NK-92 (cell line): Measurements from ENCODE around the gene LPP.

Experiments
- DNase-seq: peaks from one replicate; lab custom pipeline; 2025; ENCODE audit not compliant: unreplicated experiment; lab: John Stamatoyannopoulos, UW

The LPP gene

DNA sequence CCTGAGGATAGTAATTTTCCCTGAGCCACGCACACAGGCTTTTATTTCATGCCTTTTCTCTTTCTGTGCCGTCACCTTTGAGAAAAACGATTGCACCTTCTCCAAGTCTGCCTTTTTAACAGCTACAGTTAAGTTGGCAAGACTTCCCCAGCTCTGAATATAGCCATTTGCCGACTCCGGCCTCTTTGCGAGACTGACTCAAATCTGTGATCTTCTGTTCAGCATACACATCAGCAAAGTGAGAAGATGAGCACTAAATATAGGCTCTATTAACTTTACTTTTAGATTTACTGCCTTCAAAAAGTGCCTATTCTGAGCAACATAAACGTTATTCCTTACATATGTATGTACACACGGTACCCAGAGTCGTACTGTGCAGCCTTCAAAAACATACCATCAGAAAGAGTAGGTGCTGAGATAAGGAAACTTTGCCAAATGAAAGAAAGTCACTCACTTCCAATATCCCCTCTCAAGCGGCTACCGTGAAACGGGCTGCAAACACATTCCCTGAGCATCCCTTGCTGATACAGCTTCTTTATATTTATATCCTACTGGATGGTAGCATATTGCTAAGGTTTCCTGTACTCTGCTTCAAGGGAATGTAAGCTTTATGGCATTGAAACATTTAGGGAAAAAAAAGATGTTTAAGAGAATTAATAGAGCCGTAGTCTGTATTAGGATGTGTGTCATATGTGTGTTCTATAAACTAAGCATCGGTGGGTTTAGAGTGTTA, 734.5 kb downstream of the LPP start:
- DNase-seq: no peak

DNA sequence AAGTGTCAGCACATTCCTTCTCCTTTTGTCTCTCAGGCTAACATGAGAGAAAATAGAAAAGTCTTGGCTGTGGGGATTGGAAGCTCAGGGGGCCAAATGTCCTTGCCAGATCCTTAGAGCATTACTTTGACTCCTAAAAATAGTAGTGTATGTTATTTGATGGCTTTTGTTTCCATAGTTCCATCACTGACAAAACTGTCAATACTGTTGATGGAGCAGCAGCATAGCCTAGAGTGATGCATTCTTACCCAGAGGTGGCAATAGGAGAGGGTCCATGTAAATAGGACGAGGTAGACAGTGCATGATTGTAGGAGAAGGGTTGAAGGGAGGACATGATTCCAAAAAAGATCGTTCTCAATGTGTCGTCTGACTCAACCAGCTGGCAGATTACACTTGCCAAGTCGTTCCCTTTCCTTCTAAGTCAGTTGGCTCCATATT, 735.1 kb downstream of the LPP start:
- DNase-seq: no peak

GRCh38 chr3:188890572-188891270, 736.8 kb downstream of the LPP start:
- no peak for DNase-seq

- no peak for DNase-seq
Measured at GRCh38 chr3:188899881-188900280, 745.9 kb downstream of the LPP start.

DNA sequence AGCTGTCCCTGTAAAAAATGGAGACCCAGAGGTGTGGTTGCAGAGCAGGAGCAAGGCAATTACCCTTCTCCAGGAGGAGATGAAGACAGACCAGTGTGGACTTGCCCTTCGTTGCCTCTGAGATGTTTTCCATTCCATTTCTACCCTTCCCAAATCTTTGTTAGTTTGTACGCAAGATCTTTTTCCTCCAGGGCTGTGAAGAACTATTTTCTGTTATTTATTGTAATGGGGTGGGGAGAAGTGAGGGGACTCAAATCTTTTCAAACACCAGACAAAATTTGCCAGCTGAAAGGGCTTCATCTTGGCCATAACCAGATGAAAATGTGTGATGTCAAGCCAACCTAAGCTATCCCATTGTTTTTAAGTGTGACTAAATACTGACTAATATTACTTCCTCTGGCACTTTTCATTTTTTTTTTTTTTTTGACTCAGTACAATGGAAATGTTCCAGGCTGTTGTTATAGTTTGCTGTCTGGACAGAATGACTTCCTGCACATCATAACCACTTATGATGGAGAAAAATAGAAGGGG, 746.5 kb downstream of the LPP start:
- no peak for DNase-seq

GRCh38 chr3:188901126-188901525, 747.2 kb downstream of the LPP start:
- no peak for DNase-seq

DNA sequence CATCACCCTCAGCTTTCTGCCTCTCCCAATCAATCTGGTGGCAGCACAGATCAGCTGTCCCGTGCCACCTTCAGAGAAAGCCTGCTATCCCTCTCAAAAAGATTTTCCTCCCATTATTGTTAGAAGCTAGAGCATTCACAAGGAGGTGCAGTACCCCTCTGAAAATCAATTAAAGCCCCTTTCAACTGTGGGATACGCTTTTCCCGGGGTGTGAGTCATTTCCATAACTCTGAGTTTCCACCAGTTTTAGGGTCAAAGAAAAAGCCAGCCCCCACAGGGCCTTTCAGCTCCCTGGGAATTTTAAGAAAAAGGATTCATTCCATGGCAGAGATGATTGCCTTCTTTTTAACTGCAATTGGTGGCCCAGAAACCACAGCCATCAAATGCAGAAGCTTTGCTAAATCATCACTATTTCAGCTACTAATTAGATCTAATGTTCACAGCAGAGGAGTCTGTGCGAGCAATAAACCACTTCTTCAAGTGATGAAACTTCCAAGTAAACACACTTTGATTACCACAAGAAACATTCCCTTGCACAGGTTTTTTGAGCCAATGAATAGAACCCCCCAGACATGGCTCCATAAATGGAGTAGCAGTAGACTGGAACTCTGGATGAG, 747.8 kb downstream of the LPP start:
- DNase-seq: no peak

GRCh38 chr3:188904670-188905069, 750.7 kb downstream of the LPP start:
- no peak for DNase-seq

- DNase-seq: no peak
Measured at GRCh38 chr3:188905547-188905946, 751.6 kb downstream of the LPP start.

- no peak for DNase-seq
Measured at GRCh38 chr3:188906236-188906635, 752.3 kb downstream of the LPP start.

DNA sequence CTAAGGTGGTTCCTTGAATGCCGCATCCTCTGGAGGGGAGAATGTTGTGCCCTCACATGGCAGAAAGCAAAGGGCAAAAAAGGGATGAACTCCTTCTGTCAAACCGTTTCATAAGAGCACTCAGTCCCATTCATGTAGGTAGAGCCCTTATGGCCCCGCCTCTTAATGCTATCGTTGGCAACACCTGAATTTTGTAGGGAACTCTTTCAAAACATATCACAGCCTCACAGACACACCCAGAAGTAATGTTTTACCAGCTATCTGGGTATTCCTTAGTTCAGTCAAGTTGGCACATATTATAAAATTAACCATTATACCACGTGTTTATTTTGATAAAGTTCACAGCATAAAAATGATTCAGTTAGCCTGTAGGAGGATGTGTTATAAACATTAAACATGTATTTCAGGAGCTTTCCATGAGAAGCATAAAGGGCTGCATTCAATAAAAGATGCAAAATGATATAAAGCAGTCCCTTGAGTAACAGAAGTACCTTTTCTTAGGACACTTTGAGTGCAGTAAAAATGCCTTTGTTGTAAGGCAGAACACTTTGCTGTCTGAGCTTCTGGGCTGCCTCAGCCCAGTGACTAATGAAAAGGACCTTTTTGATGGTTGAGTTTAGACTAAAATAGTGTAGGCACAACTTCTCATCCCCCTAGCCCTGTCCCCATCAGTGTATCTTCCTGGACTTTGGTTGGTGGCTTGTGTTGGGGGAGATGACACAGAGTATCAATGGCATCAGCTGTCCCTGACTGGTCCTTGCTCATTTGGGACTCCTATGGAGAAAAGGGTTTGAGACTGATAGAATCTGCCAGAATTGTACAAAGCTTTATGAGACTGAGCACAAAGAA, 754.3 kb downstream of the LPP start:
- DNase-seq: no peak

DNA sequence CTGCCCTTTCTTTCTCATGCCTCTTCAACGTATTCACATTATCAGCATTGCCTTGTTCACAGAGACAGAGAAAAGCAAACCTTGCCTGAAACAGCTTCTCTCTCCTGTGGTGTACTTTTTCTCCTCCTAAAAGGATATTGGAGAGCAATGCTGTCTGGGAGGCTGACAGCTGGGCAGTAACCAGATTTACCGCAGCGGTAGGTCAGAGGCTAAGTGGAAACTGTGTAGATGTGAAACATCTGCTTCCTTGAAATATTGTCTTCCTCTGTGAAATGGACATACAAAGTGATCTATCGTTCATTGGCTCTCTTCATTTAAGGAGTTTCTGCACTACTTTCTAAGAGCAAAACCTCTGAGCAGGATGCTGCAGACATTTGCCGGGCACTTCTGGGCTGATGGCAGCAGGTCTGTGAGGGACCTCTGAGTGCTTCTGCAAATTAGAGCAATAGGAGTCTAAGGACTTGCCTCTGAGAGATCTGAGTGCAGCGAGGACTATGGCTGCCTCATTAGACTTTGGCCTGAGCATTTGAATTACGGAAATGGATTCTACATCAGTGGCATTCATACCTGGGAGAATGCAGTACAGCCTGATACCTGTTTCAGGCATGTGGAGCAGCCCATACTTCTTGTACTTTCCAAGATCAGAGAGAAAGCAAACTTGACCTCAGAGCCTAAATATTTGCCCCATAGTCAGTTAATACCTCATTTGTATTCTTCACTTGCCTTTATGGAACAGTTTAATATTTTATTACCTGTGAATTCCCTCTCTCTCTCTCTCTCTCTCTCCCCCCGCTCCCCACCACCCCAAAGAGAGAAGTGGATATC, 757.3 kb downstream of the LPP start:
- no peak for DNase-seq

DNA sequence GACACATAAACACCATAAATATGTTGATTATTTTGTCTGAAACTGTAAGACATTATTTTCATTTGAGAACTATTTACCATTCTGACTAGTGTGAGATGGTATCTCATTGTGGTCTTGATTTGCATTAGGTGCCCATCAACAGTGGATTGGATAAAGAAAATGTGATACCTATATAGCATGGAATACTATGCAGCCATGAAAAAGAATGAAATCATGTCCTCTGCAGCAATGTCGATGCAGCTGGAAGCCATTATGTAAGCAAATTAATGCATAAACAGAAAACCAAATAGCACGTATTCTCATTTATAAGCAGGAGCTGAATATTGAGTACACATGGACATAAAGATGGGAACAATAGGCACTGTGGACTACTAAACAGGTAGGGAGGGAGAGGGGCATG, 759.1 kb downstream of the LPP start:
- no peak for DNase-seq

DNA sequence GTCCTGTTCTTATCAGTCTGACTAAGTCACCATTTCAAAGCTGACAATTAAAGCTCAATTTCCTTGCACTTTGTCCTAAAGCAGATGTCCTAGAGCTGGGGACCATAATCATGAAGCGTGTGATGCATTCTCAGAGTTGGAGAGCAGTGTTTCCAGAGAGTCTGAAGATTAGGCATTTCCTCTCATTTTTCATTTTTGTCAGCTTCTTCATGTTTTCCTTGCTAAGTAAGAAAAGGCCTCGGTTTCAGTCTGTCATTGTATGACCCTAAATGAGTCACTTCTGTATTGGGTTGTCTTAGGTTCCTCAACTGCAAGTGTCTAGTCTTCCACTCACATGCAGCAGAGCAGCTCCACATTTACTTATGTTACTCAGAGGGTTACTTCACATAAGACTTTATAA, 760.6 kb downstream of the LPP start:
- no peak for DNase-seq

- DNase-seq: no peak
Measured at GRCh38 chr3:188915127-188915526, 761.2 kb downstream of the LPP start.

- DNase-seq: no peak
Measured at GRCh38 chr3:188916934-188917401, 763.0 kb downstream of the LPP start.

GRCh38 chr3:188918093-188918492, 764.1 kb downstream of the LPP start:
- no peak for DNase-seq

DNA sequence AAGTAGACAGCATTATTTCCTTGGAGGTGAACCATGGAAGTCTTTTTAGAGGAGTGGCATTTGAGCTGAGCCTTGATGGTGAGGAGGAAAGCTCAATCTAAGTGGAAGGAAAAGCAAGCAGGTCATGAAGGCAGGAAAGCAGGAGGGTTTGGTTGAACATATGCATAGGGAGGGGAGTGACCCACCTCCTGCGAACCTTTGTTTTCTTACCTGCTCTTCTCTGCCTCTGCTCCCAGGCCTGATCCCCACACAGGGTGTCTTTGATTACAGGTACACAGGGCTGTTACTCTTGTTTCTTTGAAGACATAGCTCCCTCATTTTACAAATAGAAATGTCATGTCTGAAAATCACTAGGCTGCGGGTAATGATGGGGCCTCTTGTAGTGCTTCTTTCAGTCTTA, 769.7 kb downstream of the LPP start:
- DNase-seq: no peak

DNA sequence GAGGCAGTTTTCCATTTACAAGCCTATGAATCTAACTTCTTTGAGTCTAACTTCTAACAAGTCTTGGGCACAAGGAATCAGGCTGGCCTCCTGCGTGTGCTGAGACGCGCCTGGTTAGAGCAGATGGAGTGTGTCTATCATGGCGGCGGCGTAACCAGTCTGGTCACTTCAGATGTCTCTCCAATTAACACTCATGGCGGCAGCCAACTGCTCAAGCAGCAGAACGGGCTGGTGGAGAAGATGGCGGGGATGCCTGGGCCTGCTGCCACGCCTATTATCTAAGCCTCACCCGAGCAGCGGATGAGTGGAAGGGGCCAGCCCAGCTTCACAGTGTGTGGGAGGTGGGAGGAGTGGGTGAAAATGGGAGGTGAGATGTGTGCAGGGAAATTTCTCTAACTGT, 771.4 kb downstream of the LPP start:
- no peak for DNase-seq

DNA sequence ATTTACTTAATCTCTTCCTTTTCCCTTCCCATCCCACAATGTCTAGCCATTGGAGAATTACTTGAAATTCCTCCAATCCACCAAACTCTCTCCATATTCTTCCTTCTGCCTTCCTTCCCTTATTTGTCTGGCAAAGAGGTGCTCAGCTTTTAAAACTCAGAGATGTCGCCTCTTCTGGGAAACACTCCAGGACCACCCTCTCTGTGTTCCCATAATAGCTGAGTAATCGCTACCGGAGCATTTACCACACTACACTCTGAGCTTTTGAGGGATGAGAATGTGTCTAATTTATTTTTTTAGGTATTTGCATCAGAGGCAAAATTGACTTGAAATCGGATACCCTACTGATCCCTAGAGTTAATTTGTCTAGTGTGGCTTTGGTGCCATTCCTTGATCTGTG, 772.2 kb downstream of the LPP start:
- no peak for DNase-seq
